Measurements from ENCODE around the gene COL11A2.

Gene COL11A2

GRCh38 chr6:33123732-33124524 lies 68.3 kb downstream of the COL11A2 start:
- ChIA-PET CTCF (interaction anchor here (0.6 kb wide), 2 partner anchors 41 to 120 kb away, joined by 4 read pairs; no protein-coding TSS in a partner anchor), POLR2A (ENCODE audit: low non-redundant PET) (no interaction called here)
- DNase-seq (ENCODE audit: low spot score) = peak; percentile 36
- TF ChIP-seq, protein P1, sequence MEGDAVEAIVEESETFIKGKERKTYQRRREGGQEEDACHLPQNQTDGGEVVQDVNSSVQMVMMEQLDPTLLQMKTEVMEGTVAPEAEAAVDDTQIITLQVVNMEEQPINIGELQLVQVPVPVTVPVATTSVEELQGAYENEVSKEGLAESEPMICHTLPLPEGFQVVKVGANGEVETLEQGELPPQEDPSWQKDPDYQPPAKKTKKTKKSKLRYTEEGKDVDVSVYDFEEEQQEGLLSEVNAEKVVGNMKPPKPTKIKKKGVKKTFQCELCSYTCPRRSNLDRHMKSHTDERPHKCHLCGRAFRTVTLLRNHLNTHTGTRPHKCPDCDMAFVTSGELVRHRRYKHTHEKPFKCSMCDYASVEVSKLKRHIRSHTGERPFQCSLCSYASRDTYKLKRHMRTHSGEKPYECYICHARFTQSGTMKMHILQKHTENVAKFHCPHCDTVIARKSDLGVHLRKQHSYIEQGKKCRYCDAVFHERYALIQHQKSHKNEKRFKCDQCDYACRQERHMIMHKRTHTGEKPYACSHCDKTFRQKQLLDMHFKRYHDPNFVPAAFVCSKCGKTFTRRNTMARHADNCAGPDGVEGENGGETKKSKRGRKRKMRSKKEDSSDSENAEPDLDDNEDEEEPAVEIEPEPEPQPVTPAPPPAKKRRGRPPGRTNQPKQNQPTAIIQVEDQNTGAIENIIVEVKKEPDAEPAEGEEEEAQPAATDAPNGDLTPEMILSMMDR (conservative IDR thresholded peaks at IDR 0.05; ENCODE audit: low read depth) = peak; percentile 73
- H3K27ac ChIP-seq = no peak overlapping the region

GRCh38 chr6:33123181-33123580 lies 69.1 kb downstream of the COL11A2 start:
- no peak for DNase-seq (ENCODE audit: low spot score)
- TF ChIP-seq, protein P1 (conservative IDR thresholded peaks at IDR 0.05; ENCODE audit: low read depth) = no peak
- H3K27ac ChIP-seq = no peak overlapping the region
- CTCF ChIA-PET = no interaction called here
- POLR2A ChIA-PET (ENCODE audit: low non-redundant PET) = no interaction called here

DNA sequence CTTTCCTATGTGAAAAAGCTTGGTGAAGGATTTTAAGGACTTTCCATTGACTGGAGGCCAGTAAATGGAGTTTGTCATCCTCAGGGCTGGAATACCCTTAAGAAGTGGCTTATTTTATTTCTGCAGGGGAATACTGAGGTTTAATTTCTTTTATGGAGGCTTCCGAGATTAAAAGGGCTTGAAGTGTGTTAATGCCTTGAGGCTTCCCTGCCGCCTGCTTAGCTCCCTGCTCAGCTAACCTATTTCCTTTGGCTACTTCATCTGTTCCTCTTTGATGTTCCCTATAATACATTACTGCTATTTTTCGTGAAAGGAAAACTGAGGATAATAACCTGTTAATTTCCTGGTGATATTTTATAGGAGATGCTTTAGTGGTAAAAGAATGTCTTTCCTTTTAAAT lies 72.3 kb downstream of the COL11A2 start:
- no peak for DNase-seq (ENCODE audit: low spot score)
- no peak overlapping the region for H3K27ac ChIP-seq
- TF ChIP-seq, protein P1 (conservative IDR thresholded peaks at IDR 0.05; ENCODE audit: low read depth) = no peak
- CTCF ChIA-PET = interaction anchor here (0.6 kb wide), 1 partner anchor 17 kb away, joined by 3 read pairs; no protein-coding TSS in a partner anchor
- POLR2A ChIA-PET (ENCODE audit: low non-redundant PET) = no interaction called here

- DNase-seq (ENCODE audit: low spot score) = peak; percentile 20
- no peak overlapping the region for H3K27ac ChIP-seq
Measured at GRCh38 chr6:33118525-33119123, 73.6 kb downstream of the COL11A2 start.

GRCh38 chr6:33117811-33118277 lies 74.4 kb downstream of the COL11A2 start:
- no peak for DNase-seq (ENCODE audit: low spot score)
- CTCF ChIA-PET = interaction anchor here (0.7 to 1.4 kb wide), 3 partner anchors 12 to 130 kb away, joined by 3 to 7 read pairs (median 4); no protein-coding TSS in a partner anchor
- TF ChIP-seq, protein P1 (conservative IDR thresholded peaks at IDR 0.05; ENCODE audit: low read depth) = no peak
- POLR2A ChIA-PET (ENCODE audit: low non-redundant PET) = no interaction called here
- no peak overlapping the region for H3K27ac ChIP-seq

More at GRCh38 chr6:33118525-33119123, 73.6 kb downstream of the COL11A2 start:
- TF ChIP-seq, protein P1 (conservative IDR thresholded peaks at IDR 0.05; ENCODE audit: low read depth) = peak; percentile 79
- POLR2A ChIA-PET (ENCODE audit: low non-redundant PET) = no interaction called here
- CTCF ChIA-PET = interaction anchor here (0.6 to 1.1 kb wide), 4 partner anchors 31 to 702 kb away, joined by 3 to 7 read pairs (median 4); no protein-coding TSS in a partner anchor

DNA sequence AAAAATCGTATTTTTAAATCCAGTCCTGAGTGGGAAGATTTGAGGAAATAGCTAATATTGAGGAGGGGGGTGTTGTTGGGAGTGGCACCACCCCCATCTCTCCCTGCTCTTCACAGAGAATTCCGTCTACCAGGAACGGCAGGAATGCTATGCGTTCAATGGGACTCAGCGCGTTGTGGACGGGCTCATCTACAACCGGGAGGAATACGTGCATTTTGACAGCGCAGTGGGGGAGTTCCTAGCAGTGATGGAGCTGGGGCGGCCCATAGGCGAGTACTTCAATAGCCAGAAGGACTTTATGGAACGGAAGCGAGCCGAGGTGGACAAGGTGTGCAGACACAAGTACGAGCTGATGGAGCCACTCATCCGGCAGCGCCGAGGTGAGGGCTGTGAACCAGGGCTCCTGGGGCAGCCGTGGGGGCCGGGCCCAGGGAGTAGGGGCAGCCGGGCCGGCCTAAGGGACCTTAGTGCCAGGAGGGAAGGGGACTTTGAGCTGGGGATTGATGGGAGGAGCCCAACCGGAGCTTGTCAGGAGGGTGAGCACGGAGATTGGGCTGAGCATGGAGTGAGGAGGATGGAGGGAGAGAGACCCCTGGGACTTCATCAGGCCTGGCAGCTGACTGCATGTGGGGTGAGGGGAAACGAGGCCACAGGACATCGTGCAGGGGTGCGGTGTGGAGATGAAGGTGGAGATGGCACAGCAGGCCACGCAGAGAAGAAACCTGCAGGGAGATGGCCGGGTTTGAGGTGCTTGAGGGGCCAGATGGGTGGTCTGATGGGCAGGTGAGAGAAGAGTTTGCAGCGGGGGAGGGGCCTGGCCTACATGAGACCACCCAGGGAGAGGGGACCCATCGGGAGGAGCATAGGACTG lies 75.2 kb downstream of the COL11A2 start:
- DNase-seq (ENCODE audit: low spot score) = no peak
- ChIA-PET CTCF (interaction anchor here (1.0 to 1.4 kb wide), 4 partner anchors 9 to 131 kb away, joined by 3 to 7 read pairs (median 4); no protein-coding TSS in a partner anchor), POLR2A (ENCODE audit: low non-redundant PET) (no interaction called here)
- TF ChIP-seq, protein P1 (conservative IDR thresholded peaks at IDR 0.05; ENCODE audit: low read depth) = no peak
- H3K27ac ChIP-seq = no peak overlapping the region
